GM21723 (cell line): ENCODE measurements around the gene IDI2.
"Not testable (repeated sequence)": the region's sequence is repeated elsewhere in the genome, so short reads cannot be mapped to it uniquely, and the experiment has no call there.

ENCODE experiments used
- ATAC-seq: cut with Tn5 transposase; IDR thresholded peaks from one replicate; pipeline ENCODE4 v1.9.1; 2021; ENCODE audit warnings: mild to moderate bottlenecking, moderate library complexity; ENCODE audit not compliant: unreplicated experiment

The IDI2 gene

DNA sequence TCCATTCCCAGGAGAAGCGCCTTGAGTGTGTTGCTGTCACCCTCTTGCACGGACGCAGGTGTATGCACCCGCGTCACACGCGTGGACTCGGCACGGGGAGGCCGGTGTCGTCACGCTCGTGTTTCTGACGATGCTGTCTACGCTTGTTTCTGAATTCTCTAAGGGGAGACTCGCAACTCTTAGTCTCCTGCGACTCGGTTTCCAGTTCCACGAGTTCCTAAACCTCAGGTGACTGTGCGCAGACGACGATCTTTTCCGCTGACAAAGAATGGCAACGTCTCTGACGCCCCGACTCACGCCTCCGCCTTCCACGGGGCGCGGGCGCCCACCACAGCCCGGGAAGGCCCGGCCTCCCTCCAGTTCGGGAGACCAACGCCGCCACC, 22.7 kb upstream of the IDI2 start:
- ATAC-seq, result no peak

GRCh38 chr10:1047937-1048336, 22.3 kb upstream of the IDI2 start:
- ATAC-seq, result no peak

DNA sequence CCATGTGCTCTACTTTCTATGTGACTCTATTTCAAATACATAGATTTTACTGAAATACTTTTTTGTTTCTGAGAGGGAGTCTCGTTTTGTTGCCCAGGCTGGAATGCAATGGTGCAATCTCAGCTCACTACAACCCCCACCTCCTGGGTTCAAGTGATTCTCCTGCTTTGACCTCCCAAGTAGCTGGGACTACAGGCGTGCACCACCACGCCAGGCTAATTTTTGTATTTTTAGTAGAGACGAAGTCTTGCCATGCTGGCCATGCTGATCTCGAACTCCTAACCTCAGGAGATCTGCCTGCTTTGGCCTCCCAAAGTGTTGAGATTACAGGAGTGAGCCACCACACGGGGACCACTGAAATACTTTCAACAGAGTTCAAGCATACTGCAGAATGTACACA, 19.8 kb upstream of the IDI2 start:
- no peak for ATAC-seq

DNA sequence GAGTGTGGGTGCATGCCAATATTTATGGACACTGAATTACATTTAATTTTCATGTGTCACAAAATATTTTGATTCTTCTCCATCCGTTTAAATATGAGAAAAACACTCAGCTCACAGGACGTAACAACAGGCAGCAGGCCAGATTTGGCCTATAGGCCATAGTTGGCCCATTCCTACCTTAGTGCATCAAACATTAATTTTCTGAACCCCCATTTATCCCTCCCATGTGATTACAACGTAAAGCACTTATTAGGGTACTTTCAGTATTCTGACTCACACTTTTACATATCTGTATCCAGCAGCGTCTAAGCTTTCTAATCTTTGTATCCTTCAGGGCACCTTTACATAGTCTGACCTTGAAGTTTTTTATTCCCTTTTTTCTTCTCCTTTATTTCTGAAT, 19.3 kb upstream of the IDI2 start:
- no peak for ATAC-seq

- no peak for ATAC-seq
These were observed 18.5 kb upstream of the IDI2 start for GRCh38 chr10:1044146-1044545.

DNA sequence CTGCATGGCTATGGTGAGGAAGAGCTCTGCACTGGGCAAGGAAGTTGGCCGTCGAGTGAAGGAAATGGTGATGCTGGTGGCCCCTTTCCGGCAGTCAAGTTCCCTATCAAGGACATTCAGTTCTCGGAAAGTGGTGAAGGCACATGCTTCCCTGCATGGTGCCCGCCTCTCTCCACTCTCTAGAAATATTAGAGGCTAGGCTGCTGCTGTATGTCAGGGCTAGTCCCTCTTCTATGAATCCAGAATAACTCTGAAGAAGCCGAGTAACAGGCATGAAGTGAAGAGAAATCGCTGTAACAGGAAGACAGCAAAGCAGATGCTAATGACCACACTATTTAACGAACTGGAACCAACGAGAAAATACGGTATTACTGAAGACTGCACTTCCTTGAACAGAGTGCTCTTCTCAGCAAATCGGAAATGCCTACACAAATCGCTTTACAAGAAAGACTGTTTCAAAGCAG, 17.9 kb upstream of the IDI2 start:
- peak; percentile 55 for ATAC-seq

DNA sequence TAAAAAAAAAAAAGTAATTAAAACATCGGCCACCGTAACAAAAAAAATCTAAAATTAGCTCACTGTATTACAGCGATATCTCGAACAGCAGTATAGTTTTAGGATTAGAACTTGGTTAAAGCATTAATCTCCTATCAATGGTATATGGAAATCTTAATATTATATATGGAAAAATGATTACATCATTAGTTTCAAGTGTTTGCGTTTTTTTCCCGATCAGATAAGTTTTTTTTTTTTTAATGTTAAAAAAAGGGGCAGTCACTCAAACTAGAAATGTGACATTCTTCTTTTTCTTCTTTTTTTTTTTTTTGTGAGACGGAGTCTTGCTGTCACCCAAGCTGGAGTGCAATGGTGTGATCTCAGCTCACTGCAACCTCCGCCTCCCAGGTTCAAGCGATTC, 15.9 kb upstream of the IDI2 start:
- ATAC-seq, result no peak

DNA sequence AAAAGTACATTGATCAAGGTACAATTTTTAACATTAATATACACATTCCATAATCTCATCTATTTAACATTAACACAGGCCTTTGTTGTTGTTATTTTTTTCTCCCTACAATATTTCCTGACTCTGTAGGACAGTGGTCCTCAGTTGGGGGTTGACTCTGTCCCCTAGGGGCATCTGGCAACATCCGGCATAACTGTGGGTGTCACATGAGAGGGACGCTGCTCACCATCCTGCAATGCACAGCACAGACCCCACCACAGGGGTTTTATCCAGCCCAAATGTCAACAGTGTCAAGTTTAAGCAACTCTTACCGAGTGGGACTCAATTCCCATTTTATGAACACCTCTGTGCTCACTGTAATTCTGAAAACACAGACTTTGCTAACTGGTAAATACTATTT, 14.5 kb upstream of the IDI2 start:
- no peak for ATAC-seq

- ATAC-seq, result not testable (repeated sequence)
These were observed 13.1 kb upstream of the IDI2 start for GRCh38 chr10:1038769-1039168.

DNA sequence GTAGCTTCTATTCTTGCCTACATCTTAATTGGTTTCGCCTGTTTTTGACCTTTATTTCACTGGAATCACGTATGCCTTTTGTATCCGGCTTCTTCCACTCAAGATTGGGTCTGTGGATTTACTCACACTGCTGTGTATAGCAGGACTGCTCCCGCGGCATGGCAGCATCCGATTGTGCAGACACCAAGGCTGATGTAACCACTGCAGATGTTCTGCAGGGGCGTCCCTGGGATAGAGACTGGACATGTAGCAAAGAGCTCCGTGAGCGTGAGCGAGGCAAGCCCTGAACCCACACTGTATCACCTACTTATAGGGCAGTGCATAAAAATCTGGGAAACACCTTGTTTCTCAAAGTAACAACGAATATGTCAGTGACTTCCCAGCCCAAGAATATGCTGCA, 11.4 kb upstream of the IDI2 start:
- ATAC-seq, result no peak

DNA sequence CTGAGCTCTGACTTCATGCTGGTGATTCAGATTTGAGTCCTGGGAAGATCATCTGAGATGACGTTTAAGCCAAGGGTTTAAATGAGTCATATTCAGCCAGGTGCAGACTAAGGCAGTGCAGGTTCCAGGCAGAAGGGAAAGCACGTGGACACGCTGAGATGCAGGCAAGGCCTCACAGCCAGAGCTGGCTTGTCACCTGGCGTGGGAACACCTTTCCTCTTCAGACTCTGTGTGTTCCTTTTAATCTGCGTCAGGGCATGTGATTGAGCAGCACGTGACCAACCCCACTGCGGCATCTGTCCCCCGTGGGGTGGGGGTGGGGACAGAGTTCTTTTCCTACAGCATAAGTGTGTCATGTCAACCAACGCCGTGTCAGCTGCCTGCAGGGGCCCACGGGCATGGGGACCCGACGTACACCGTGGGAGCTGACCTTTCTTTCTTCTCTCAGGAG, 10.7 kb upstream of the IDI2 start:
- ATAC-seq, result peak; percentile 91

- no peak for ATAC-seq
These were observed 9.5 kb upstream of the IDI2 start for GRCh38 chr10:1035201-1035600.

DNA sequence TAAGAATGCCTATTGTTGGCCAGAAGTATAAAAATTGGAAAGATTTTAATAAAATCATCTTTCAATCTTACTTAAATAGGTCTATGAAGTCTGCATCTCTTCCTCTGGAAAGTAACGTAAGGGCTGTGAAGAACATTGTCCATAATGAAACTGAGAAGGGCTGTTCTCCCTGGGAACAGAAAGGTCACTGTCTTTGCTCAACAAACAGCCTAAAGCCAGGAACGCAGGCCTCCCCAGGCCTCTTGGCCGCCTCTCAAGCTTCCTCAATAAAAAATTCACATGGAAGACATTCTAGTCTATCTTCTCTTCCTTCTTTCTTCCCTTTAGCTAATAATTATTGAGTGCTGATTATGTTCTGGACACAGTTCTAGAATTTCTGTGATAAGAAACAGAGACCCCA, 9.1 kb upstream of the IDI2 start:
- no peak for ATAC-seq

DNA sequence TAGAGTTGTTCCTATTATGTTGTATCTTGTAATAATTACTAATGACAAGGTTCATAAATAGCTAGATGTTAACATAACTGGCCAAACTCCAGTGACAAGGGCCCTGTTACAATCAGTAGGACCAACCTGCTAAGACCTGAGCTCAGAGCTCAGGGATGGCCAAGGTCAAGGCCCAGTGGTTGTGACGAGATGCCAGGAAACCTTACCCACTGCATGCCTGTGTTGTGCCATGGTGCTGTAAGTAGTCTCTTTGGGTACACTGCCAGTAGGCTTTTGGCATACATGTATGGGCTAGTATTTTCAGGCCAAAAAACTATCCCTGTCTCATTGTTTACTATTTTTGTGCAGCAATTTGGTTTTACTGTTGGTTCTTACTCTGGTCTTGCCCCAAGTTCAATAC, 7.9 kb upstream of the IDI2 start:
- ATAC-seq, result no peak

- ATAC-seq, result no peak
These were observed 4.2 kb upstream of the IDI2 start for GRCh38 chr10:1029838-1030237.

- no peak for ATAC-seq
These were observed 919 bp upstream of the IDI2 start for GRCh38 chr10:1026578-1026977.

DNA sequence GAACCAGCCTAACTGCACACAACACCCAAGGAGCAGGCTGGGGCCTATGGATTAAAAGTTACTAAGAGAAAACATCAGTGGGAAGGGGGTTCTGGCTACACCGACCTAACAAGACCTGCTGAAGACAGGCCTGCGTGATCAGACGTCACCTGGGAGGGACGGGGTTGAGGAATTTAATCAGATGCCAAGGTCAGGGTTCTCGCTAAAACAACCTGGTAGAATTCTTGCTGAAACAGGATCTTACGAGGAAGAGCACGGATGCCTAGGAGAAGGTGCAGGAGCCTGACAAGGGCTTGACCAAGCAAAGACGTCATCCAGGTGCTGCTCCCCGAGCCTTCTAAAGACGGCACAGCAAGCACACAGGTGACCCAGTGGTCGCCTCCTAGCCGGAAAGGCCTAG, 1.6 kb downstream of the IDI2 start:
- no peak for ATAC-seq

- ATAC-seq, result no peak
These were observed 3.2 kb downstream of the IDI2 start for GRCh38 chr10:1022413-1022812.

- ATAC-seq, result no peak
These were observed 4.7 kb downstream of the IDI2 start for GRCh38 chr10:1020958-1021357.

- ATAC-seq, result no peak
These were observed 5.2 kb downstream of the IDI2 start for GRCh38 chr10:1020460-1020859.

DNA sequence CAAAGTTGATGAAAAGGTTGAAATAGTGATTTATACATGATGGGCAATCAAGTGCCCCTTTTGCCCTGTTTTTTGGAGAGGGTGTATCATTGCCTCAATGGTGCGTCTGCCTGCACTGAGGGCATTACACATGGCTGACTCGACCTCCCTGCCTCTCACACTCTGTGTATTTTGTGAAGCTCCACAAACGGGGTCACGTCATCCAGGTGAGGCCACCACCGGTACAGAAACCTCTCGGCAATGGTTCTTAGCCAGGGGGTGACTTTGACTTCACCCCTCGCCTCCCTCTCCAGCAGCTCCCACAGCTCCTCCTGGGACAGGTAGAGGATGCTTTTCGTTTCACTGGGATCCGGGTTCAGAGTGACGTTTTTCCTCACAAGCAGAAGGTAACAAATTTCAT, 6.3 kb downstream of the IDI2 start:
- ATAC-seq, result no peak

GRCh38 chr10:1015688-1016087, 10.0 kb downstream of the IDI2 start:
- no peak for ATAC-seq

- no peak for ATAC-seq
These were observed 14.0 kb downstream of the IDI2 start for GRCh38 chr10:1011696-1012095.

- no peak for ATAC-seq
These were observed 15.0 kb downstream of the IDI2 start for GRCh38 chr10:1010703-1011102.
